Ishikawa (cell line): ENCODE data around the gene NUP93.

Experiments used
- CEBPB ChIP-seq: IDR thresholded peaks from 2 replicates; pipeline ENCODE4 v1.6.1; 2012
- CREB1 ChIP-seq: IDR thresholded peaks from 2 replicates; pipeline ENCODE4 v1.6.1; 2012; ENCODE audit warnings: low read depth
- EP300 ChIP-seq: IDR thresholded peaks from 2 replicates; pipeline ENCODE4 v1.6.1; 2012; ENCODE audit warnings: borderline replicate concordance
- FOXM1 ChIP-seq: IDR thresholded peaks from 2 replicates; pipeline ENCODE4 v1.6.1; 2012; ENCODE audit warnings: low read depth, borderline replicate concordance
- MAX ChIP-seq: IDR thresholded peaks from 2 replicates; pipeline ENCODE4 v1.6.1; 2012
- NFIC ChIP-seq: IDR thresholded peaks from 2 replicates; pipeline ENCODE4 v1.6.1; 2012
- RAD21 ChIP-seq: IDR thresholded peaks from 2 replicates; pipeline ENCODE4 v1.6.1; 2012; ENCODE audit warnings: low read depth
- TAF1 ChIP-seq: IDR thresholded peaks from 2 replicates; pipeline ENCODE4 v1.6.1; 2012; ENCODE audit warnings: low read depth, mild to moderate bottlenecking
- TCF12 ChIP-seq: IDR thresholded peaks from 2 replicates; pipeline ENCODE4 v1.6.1; 2012; ENCODE audit warnings: low read depth
- TEAD4 ChIP-seq: IDR thresholded peaks from 2 replicates; pipeline ENCODE4 v1.6.1; 2012
- YY1 ChIP-seq: IDR thresholded peaks from 2 replicates; pipeline ENCODE4 v1.6.1; 2012; ENCODE audit warnings: low read depth
- ZBTB7A ChIP-seq: IDR thresholded peaks from 2 replicates; pipeline ENCODE4 v1.6.1; 2012; ENCODE audit warnings: low read depth
- TF ChIP-seq, protein P1 (sequence below): IDR thresholded peaks from 2 replicates; pipeline ENCODE4 v1.6.1; 2012
- TF ChIP-seq, protein P2 (sequence below): IDR thresholded peaks from 2 replicates; pipeline ENCODE4 v1.6.1; 2012; ENCODE audit warnings: low read depth, mild to moderate bottlenecking

DNA sequence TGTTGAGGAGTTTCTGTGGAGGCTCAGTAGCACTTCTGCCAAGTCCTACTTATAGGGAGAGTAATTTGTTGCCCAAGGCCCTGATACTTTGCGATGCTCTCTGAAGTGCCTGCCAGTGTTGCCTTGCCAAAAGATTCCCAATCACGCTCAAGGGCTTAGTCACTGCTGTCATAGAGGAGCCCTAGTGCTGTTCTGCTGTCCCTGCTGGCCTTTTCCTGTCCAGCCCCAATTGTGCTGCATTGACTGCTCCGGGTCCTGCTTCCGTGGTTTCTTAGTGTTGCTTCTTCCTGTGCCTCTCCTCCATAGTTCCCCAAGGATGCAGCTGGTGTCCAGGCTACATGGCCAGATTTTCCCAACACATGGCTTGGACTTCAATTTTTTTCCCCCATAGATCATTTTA, 13.9 kb downstream of the NUP93 start:
- TF ChIP-seq EP300, result no peak
- TF ChIP-seq RAD21, result no peak
- no peak for TF ChIP-seq TAF1
- TF ChIP-seq CEBPB, result no peak
- TF ChIP-seq ZBTB7A, result no peak
- TF ChIP-seq, protein P1, sequence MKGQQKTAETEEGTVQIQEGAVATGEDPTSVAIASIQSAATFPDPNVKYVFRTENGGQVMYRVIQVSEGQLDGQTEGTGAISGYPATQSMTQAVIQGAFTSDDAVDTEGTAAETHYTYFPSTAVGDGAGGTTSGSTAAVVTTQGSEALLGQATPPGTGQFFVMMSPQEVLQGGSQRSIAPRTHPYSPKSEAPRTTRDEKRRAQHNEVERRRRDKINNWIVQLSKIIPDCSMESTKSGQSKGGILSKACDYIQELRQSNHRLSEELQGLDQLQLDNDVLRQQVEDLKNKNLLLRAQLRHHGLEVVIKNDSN, result no peak
- TF ChIP-seq MAX, result no peak
- no peak for TF ChIP-seq NFIC
- TF ChIP-seq TCF12, result no peak
- no peak for TF ChIP-seq YY1
- TF ChIP-seq CREB1, result no peak
- no peak for TF ChIP-seq FOXM1
- no peak for TF ChIP-seq TEAD4
- TF ChIP-seq, protein P2, sequence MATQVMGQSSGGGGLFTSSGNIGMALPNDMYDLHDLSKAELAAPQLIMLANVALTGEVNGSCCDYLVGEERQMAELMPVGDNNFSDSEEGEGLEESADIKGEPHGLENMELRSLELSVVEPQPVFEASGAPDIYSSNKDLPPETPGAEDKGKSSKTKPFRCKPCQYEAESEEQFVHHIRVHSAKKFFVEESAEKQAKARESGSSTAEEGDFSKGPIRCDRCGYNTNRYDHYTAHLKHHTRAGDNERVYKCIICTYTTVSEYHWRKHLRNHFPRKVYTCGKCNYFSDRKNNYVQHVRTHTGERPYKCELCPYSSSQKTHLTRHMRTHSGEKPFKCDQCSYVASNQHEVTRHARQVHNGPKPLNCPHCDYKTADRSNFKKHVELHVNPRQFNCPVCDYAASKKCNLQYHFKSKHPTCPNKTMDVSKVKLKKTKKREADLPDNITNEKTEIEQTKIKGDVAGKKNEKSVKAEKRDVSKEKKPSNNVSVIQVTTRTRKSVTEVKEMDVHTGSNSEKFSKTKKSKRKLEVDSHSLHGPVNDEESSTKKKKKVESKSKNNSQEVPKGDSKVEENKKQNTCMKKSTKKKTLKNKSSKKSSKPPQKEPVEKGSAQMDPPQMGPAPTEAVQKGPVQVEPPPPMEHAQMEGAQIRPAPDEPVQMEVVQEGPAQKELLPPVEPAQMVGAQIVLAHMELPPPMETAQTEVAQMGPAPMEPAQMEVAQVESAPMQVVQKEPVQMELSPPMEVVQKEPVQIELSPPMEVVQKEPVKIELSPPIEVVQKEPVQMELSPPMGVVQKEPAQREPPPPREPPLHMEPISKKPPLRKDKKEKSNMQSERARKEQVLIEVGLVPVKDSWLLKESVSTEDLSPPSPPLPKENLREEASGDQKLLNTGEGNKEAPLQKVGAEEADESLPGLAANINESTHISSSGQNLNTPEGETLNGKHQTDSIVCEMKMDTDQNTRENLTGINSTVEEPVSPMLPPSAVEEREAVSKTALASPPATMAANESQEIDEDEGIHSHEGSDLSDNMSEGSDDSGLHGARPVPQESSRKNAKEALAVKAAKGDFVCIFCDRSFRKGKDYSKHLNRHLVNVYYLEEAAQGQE, result no peak
